H1 (cell line): Measurements from ENCODE around the gene C19orf38. TPM values are rescaled to one million over a fixed set of nuclear protein-coding genes. Genes with fewer than 3 reads are reported as not detected.

Experiments used
- CTCF ChIA-PET: fragments of 300-600 bp; sonication (Branson Sonifier 250); formaldehyde crosslinking; loops from one replicate; lab custom pipeline; 2021; ENCODE audit not compliant: partially characterized antibody; lab: Charles Lee
- POLR2A ChIA-PET: fragments of 300-600 bp; sonication (Branson Sonifier 250); formaldehyde crosslinking; loops from one replicate; lab custom pipeline; 2021; ENCODE audit warnings: inconsistent platforms; ENCODE audit not compliant: partially characterized antibody; lab: Charles Lee
- DNase-seq, 2 experiments: peaks; one replicate each; pipeline versions ENCODE4 v3.0.0 to v3.0.0-alpha.2; 2010 to 2022; ENCODE audit warnings: low spot score in 2 of 2, low read depth in 1 of 2, mixed read lengths in 1 of 2
- FAIRE-seq: peaks from 2 replicates; lab custom pipeline; 2011; peaks lifted over from hg19 to GRCh38; lab: Jason Lieb, UNC
- H2AFZ ChIP-seq: 2 replicates; pipeline ENCODE4 v1.8.1; 2012; ENCODE audit warnings: low read length, inconsistent platforms
- H2AK5ac ChIP-seq: 2 replicates; pipeline ENCODE4 v1.6.1; 2013; ENCODE audit warnings: low read depth, low read length
- H2BK120ac ChIP-seq: replicated peaks from 2 replicates; pipeline ENCODE3; 2013; ENCODE audit warnings: low read depth, low read length, inconsistent platforms
- H2BK12ac ChIP-seq: 2 replicates; pipeline ENCODE4 v1.6.1; 2013; ENCODE audit warnings: low read depth, low read length
- H2BK15ac ChIP-seq: 2 replicates; pipeline ENCODE4 v1.6.1; 2013; ENCODE audit warnings: low read length
- H2BK20ac ChIP-seq: 2 replicates; pipeline ENCODE4 v1.6.1; 2013; ENCODE audit warnings: low read length
- H2BK5ac ChIP-seq: 2 replicates; pipeline ENCODE4 v1.6.1; 2013; ENCODE audit warnings: low read depth, low read length
- H3K14ac ChIP-seq: 2 replicates; pipeline ENCODE4 v1.6.1; 2013; ENCODE audit warnings: inconsistent platforms; ENCODE audit not compliant: insufficient read length
- H3K18ac ChIP-seq: 2 replicates; pipeline ENCODE4 v1.6.1; 2013; ENCODE audit warnings: low read length; ENCODE audit errors: extremely low read depth
- H3K23ac ChIP-seq: 2 replicates; pipeline ENCODE4 v1.6.1; 2013; ENCODE audit warnings: inconsistent platforms; ENCODE audit not compliant: insufficient read length
- H3K23me2 ChIP-seq: 2 replicates; pipeline ENCODE4 v1.6.1; 2013; ENCODE audit warnings: low read depth, low read length
- H3K27ac ChIP-seq: 2 replicates; pipeline ENCODE4 v1.6.1; 2011; ENCODE audit warnings: low read depth, low read length, inconsistent platforms
- H3K27me3 ChIP-seq, 4 experiments: replicated peaks in 1 of 4; 1 replicate in 1 of 4; 2 replicates in 3 of 4; pipeline versions ENCODE4 v1.6.1 to v1.8.1; 2011 to 2013; ENCODE audit warnings: low read length in 3 of 4, mild to moderate bottlenecking in 3 of 4, inconsistent platforms in 2 of 4, mixed read lengths in 2 of 4, moderate library complexity in 1 of 4; ENCODE audit not compliant: control insufficient read depth in 3 of 4, insufficient read depth in 3 of 4; ENCODE audit errors: extremely low read depth in 1 of 4
- H3K36me3 ChIP-seq, 4 experiments: 2 replicates each; pipeline versions ENCODE4 v1.6.1 to v1.8.1; 2011 to 2013; ENCODE audit warnings: mild to moderate bottlenecking in 4 of 4, low read length in 3 of 4, moderate library complexity in 2 of 4, control low read depth in 1 of 4, inconsistent platforms in 1 of 4; ENCODE audit not compliant: insufficient read depth in 4 of 4, control insufficient read depth in 2 of 4
- H3K4ac ChIP-seq: replicated peaks from 2 replicates; pipeline ENCODE3; 2013; ENCODE audit warnings: low read length, low read depth, mixed read lengths, inconsistent platforms; ENCODE audit not compliant: insufficient read length
- H3K4me1 ChIP-seq, 4 experiments: replicated peaks in 1 of 4; 1 replicate in 1 of 4; 2 replicates in 3 of 4; pipeline versions ENCODE4 v1.6.1 to v1.8.1; 2011 to 2013; ENCODE audit warnings: low read length in 3 of 4, inconsistent platforms in 2 of 4, mixed read lengths in 1 of 4; ENCODE audit not compliant: insufficient read depth in 4 of 4, control insufficient read depth in 3 of 4
- H3K4me2 ChIP-seq, 2 experiments: 2 replicates each; pipeline versions ENCODE4 v1.6.1 to v1.8.1; 2011 to 2013; ENCODE audit warnings: low read depth in 2 of 2, low read length in 2 of 2, control low read depth in 1 of 2, inconsistent platforms in 1 of 2, mild to moderate bottlenecking in 1 of 2; ENCODE audit not compliant: insufficient read depth in 1 of 2
- H3K4me3 ChIP-seq, 4 experiments: fragments of 200-600, 300-600 bp in 1 of 4; sonication (generic), shearing (Covaris generic), sonication (Bioruptor Twin) in 1 of 4; 2 replicates each; pipeline versions ENCODE4 v1.5.1 to v1.8.1; 2011 to 2016; ENCODE audit warnings: low read length in 4 of 4, low read depth in 3 of 4, control low read depth in 2 of 4, inconsistent platforms in 2 of 4, mild to moderate bottlenecking in 2 of 4, mixed read lengths in 1 of 4, moderate library complexity in 1 of 4; ENCODE audit not compliant: insufficient read depth in 2 of 4; ENCODE audit errors: extremely low read depth in 1 of 4
- H3K56ac ChIP-seq: replicated peaks from 2 replicates; pipeline ENCODE3; 2013; ENCODE audit warnings: low read depth, mild to moderate bottlenecking, mixed read lengths, low read length, inconsistent platforms; ENCODE audit not compliant: insufficient read length
- H3K79me1 ChIP-seq: 2 replicates; pipeline ENCODE4 v1.6.1; 2013; ENCODE audit warnings: low read depth, low read length, control low read depth
- H3K79me2 ChIP-seq, 2 experiments: 2 replicates each; pipeline versions ENCODE4 v1.6.1 to v1.8.1; 2012 to 2013; ENCODE audit warnings: low read length in 2 of 2, mild to moderate bottlenecking in 2 of 2, inconsistent platforms in 1 of 2; ENCODE audit not compliant: insufficient read depth in 2 of 2, control insufficient read depth in 1 of 2
- H3K9ac ChIP-seq, 4 experiments: replicated peaks in 1 of 4; 1 replicate in 1 of 4; 2 replicates in 3 of 4; pipeline versions ENCODE4 v1.6.1 to v1.8.1; 2011 to 2013; ENCODE audit warnings: low read depth in 3 of 4, low read length in 3 of 4, control low read depth in 2 of 4, mild to moderate bottlenecking in 2 of 4, moderate library complexity in 2 of 4, inconsistent platforms in 1 of 4; ENCODE audit errors: extremely low read depth in 1 of 4
- H3K9me3 ChIP-seq, 2 experiments: 2 replicates each; pipeline versions ENCODE4 v1.6.1 to v1.8.1; 2012 to 2013; ENCODE audit warnings: mild to moderate bottlenecking in 2 of 2, moderate library complexity in 2 of 2, control low read depth in 1 of 2, inconsistent platforms in 1 of 2, low read depth in 1 of 2, low read length in 1 of 2, mixed read lengths in 1 of 2; ENCODE audit not compliant: insufficient read depth in 2 of 2
- H4K20me1 ChIP-seq, 2 experiments: replicated peaks in 1 of 2; 2 replicates each; pipeline versions ENCODE3 to v1.8.1; 2011 to 2013; ENCODE audit warnings: inconsistent platforms in 2 of 2, low read length in 2 of 2, mild to moderate bottlenecking in 1 of 2; ENCODE audit not compliant: insufficient read depth in 2 of 2, control insufficient read depth in 1 of 2
- H4K5ac ChIP-seq: 2 replicates; pipeline ENCODE4 v1.6.1; 2013; ENCODE audit warnings: low read length, low read depth, mixed read lengths, inconsistent platforms; ENCODE audit not compliant: insufficient read length
- H4K8ac ChIP-seq: 2 replicates; pipeline ENCODE4 v1.8.0; 2013; ENCODE audit warnings: mild to moderate bottlenecking, moderate library complexity, low read length, inconsistent platforms; ENCODE audit not compliant: insufficient read depth; ENCODE audit errors: extremely low read depth
- H4K91ac ChIP-seq: replicated peaks from 2 replicates; pipeline ENCODE3; 2013; ENCODE audit warnings: low read length, mixed read lengths, inconsistent platforms; ENCODE audit not compliant: insufficient read length
- ATF2 ChIP-seq: IDR thresholded peaks from 2 replicates; pipeline ENCODE4 v1.6.1; 2012; ENCODE audit warnings: low read length, inconsistent platforms
- CEBPB ChIP-seq: IDR thresholded peaks from 2 replicates; pipeline ENCODE4 v1.6.1; 2012; ENCODE audit warnings: low read depth, low read length
- CHD1 ChIP-seq: IDR thresholded peaks from 2 replicates; pipeline ENCODE4 v1.6.1; 2012; ENCODE audit warnings: low read depth, low read length, improper control_type of control experiment
- CHD2 ChIP-seq: IDR thresholded peaks from 2 replicates; pipeline ENCODE4 v1.6.1; 2012; ENCODE audit warnings: low read length, improper control_type of control experiment
- CTBP2 ChIP-seq: IDR thresholded peaks from 2 replicates; pipeline ENCODE4 v1.7.0; 2011; ENCODE audit warnings: borderline replicate concordance, mild to moderate bottlenecking, moderate library complexity, mixed read lengths, low read length; ENCODE audit not compliant: insufficient read depth, insufficient read length
- E2F6 ChIP-seq: IDR thresholded peaks from 2 replicates; pipeline ENCODE4 v1.6.1; 2012; ENCODE audit warnings: inconsistent platforms
- GTF2F1 ChIP-seq: IDR thresholded peaks from 2 replicates; pipeline ENCODE4 v1.6.1; 2012; ENCODE audit warnings: low read depth, low read length, improper control_type of control experiment, borderline replicate concordance
- NRF1 ChIP-seq: IDR thresholded peaks from 2 replicates; pipeline ENCODE4 v1.6.1; 2011; ENCODE audit warnings: mild to moderate bottlenecking, low read depth, low read length, improper control_type of control experiment
- RNF2 ChIP-seq: fragments of 200-900, 300-1000 bp; sonication (generic); IDR thresholded peaks from 2 replicates; pipeline ENCODE4 v1.7.1; 2016; ENCODE audit warnings: borderline replicate concordance, low read depth, mild to moderate bottlenecking, antibody characterized with exemption, low read length; ENCODE audit not compliant: poor library complexity, severe bottlenecking; ENCODE audit errors: missing control alignments
- SIN3A ChIP-seq, 2 experiments: IDR thresholded peaks in 1 of 2; conservative IDR thresholded peaks in 1 of 2; 2 replicates each; pipeline ENCODE4 v1.6.1; 2011 to 2012; ENCODE audit warnings: low read length in 2 of 2, improper control_type of control experiment in 1 of 2, low read depth in 1 of 2, mild to moderate bottlenecking in 1 of 2
- SP4 ChIP-seq: IDR thresholded peaks from 2 replicates; pipeline ENCODE4 v1.6.1; 2012; ENCODE audit warnings: low read length, inconsistent platforms
- WGBS, 2 experiments: shearing (Covaris generic) in 1 of 2; methylation state at CpG; one replicate each; pipeline versions ENCODE4 v1.1.6 to v1.1.7; 2013 to 2015; ENCODE audit warnings: low lambda C conversion rate in 2 of 2, mixed read lengths in 2 of 2, inconsistent platforms in 1 of 2, low coverage in 1 of 2, missing lambda C conversion rate in 1 of 2; ENCODE audit not compliant: insufficient replicate concordance in 2 of 2, insufficient coverage in 1 of 2, insufficient read length in 1 of 2; ENCODE audit errors: extremely low coverage in 1 of 2, missing lambda C conversion rate in 1 of 2; 5-methylcytosine and 5-hydroxymethylcytosine counted together
- polyA plus RNA-seq, 7 experiments: library from polyadenylated mRNA; depleted of rRNA in 3 of 7; stranded (reverse) in 5 of 7; unstranded in 2 of 7; fragments of >200 nt in 5 of 7; fragments of 200-250 nt in 2 of 7; gene quantifications; 1 replicate in 5 of 7; 2 replicates in 1 of 7; 4 replicates in 1 of 7; pipeline versions ENCODE4 v1.2.1 to v1.2.3, GENCODE V29; 2011 to 2013; ENCODE audit warnings: missing spikeins in 2 of 7, mixed read lengths in 2 of 7
- total RNA-seq: library from RNA; stranded (reverse); fragmentation: NEBNext Ultra II Directional; extraction: Animal tissue kit (Norgen Biotek cat#: 25700); gene quantifications from 2 replicates; pipeline ENCODE4 v1.2.1, GENCODE V29; 2021

Gene C19orf38
- total and polyA plus RNA-seq, 2 of the 8 experiments (the other 6 are each of a cell fraction or from before 2014, with no cell fraction given) = 0.53 TPM; not detected in 1

GRCh38 chr19:10889880-10890279, 41.7 kb downstream of the C19orf38 start:
- Histone ChIP-seq H2BK20ac (no peak overlapping the region), H2BK5ac (no peak overlapping the region), H4K20me1 (peaks cover 0 to 18% of the 10 kb centered on the region in 2 experiments), H2BK12ac (no peak overlapping the region), H2BK120ac (no peak overlapping the region), H2AK5ac (no peak overlapping the region), H4K91ac (no peak overlapping the region), H2BK15ac (no peak overlapping the region), H3K79me2 (peaks cover 0 to 75% of the 10 kb centered on the region in 2 experiments; a peak in 2 of 4 replicates), H3K9me3 (no peaks in the 10 kb centered on the region), H3K36me3 (no peaks in the 10 kb centered on the region), H3K23ac (no peak overlapping the region), H3K27me3 (no peaks in the 10 kb centered on the region), H3K9ac (no peak overlapping the region), H3K14ac (no peak overlapping the region), H3K4ac (no peak overlapping the region), H3K27ac (no peak overlapping the region), H3K18ac (no peak overlapping the region; the same call in 1 of the 2 replicates), H3K56ac (no peak overlapping the region), H3K23me2 (no peaks in the 10 kb centered on the region), H2AFZ (no peak overlapping the region), H3K4me3 (no peak overlapping the region), H4K5ac (no peak overlapping the region), H4K8ac (no peak overlapping the region), H3K4me1 (peaks cover 20 to 57% (median 49%) of the 10 kb centered on the region in 4 experiments), H3K79me1 (peaks cover 31% of the 10 kb centered on the region), H3K4me2 (no peak overlapping the region)
- WGBS, 2 experiments = 92% methylated on average over 4 of the region's 4 CpGs; no CpG with 5 or more reads in 1 of the 2 experiments
- FAIRE-seq (no peak), DNase-seq (no peak)
- POLR2A ChIA-PET = interaction anchor here (0.7 to 6.8 kb wide), 5 partner anchors 9 to 233 kb away, joined by 3 to 72 read pairs (median 13); partner anchors contain the start of gene CARM1
- CTCF ChIA-PET = interaction anchor here (1.4 to 11.7 kb wide), 3 partner anchors 8 to 51 kb away, joined by 3 to 103 read pairs (median 5); partner anchors contain the start of gene CARM1
- no peak for TF ChIP-seq ATF2
- no peak for TF ChIP-seq SP4
- TF ChIP-seq NRF1 = no peak
- no peak for TF ChIP-seq RNF2
- TF ChIP-seq CEBPB = no peak
- TF ChIP-seq CHD1 = no peak
- no peak for TF ChIP-seq CTBP2
- no peak for TF ChIP-seq E2F6
- TF ChIP-seq GTF2F1 = no peak
- no peak for TF ChIP-seq CHD2
- no peak for TF ChIP-seq SIN3A (conservative IDR thresholded peaks at IDR 0.05 in 1 of 2, IDR thresholded peaks at IDR 0.05 in 1 of 2; ENCODE audit: low read depth in 1 of 2, low read length in 2 of 2)
